NCI-H748 treated with DMSO at 0.1 percent for 48 hours (cell line): ENCODE results near the gene RAB11B.
"Not testable (repeated sequence)": the region's sequence is repeated elsewhere in the genome, so short reads cannot be mapped to it uniquely, and the experiment has no call there.

ENCODE experiments used
- DNase-seq: peaks from one replicate; lab custom pipeline; 2025; lab: John Stamatoyannopoulos, UW

Gene RAB11B

DNA sequence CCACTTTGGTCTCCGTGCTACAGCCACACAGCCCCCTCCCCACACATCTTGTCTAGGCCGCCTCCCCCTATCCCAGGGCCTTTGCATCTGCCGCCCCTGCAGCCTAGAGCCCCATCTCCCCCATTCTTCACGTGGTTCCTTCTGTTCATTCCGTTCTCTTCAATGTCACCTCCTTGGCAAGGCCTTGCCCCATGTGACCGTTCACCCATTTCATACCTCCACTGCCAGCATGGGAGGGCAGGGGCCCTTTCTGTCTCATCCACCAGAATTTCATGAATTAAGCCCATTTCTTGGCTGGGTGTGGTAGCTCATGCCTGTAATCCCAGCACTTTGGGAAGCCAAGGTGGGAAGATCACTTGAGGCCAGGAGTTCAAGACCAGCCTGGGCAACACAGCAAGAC, 38.9 kb downstream of the RAB11B start:
- no peak for DNase-seq

DNA sequence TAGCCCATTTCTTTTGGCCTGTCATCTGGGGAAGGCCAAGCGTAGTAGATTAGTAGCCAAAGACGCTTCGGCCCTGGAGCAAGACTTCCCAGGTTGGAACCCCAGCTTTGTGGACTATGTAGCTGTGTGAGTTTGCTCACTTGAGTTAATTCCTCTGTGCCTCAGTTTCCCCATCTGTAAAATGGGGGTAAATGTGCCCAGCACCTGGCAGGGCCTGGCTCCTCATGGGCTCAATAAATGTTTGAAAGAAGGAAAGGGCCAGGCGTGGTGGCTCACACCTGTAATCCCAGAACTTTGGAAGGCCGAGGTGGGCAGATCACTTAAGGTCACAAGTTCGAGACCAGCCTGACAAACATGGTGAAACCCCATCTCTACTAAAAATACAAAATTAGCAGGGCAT, 39.7 kb downstream of the RAB11B start:
- no peak for DNase-seq

DNA sequence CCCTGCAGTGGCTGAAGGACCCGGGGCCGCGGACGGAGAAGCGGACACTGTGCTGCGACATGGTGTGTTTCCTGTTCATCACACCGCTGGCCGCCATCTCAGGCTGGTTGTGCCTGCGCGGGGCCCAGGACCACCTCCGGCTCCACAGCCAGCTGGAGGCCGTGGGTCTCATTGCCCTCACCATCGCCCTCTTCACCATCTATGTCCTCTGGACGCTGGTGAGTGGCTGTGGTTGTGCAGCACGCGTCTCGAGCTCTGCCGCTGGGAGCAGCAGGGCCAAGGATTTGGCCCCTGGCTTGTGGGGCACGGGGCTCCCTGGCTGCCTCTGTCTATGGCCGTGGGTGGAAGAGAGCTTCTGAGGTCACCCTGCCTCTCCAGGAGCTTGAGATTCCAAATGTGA, 40.5 kb downstream of the RAB11B start:
- DNase-seq = no peak

DNA sequence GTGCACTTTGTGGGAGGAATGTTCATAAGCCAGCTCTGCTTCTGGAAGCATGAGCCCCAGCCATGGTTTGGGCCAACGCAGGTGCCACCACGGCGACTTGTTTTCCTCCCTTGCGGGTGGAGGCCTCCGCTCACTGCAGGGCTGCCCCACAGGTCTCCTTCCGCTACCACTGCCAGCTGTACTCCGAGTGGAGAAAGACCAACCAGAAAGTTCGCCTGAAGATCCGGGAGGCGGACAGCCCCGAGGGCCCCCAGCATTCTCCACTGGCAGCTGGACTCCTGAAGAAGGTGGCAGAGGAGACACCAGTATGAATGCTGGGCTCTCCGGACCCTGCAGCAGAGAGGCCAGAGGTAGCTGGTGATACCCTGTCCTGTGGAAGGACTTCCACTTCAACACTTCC, 48.1 kb downstream of the RAB11B start:
- DNase-seq = no peak

GRCh38 chr19:8441725-8442544, 51.8 kb downstream of the RAB11B start:
- DNase-seq = no peak

GRCh38 chr19:8444140-8444676, 54.0 kb downstream of the RAB11B start:
- DNase-seq = not testable (repeated sequence)

- DNase-seq = peak; percentile 95
Observed at GRCh38 chr19:8444677-8445487, 54.7 kb downstream of the RAB11B start, which contains the start of gene HNRNPM. HNRNPM (plus strand) TSS chr19:8444975; CDS start chr19:8444999, 24 bp downstream.

- DNase-seq = no peak
Observed at GRCh38 chr19:8445488-8446001, 55.4 kb downstream of the RAB11B start.

- DNase-seq = no peak
Observed at GRCh38 chr19:8446061-8446709, 56.0 kb downstream of the RAB11B start.

GRCh38 chr19:8449830-8450229, 59.7 kb downstream of the RAB11B start:
- DNase-seq = no peak

GRCh38 chr19:8451377-8451776, 61.2 kb downstream of the RAB11B start:
- no peak for DNase-seq

DNA sequence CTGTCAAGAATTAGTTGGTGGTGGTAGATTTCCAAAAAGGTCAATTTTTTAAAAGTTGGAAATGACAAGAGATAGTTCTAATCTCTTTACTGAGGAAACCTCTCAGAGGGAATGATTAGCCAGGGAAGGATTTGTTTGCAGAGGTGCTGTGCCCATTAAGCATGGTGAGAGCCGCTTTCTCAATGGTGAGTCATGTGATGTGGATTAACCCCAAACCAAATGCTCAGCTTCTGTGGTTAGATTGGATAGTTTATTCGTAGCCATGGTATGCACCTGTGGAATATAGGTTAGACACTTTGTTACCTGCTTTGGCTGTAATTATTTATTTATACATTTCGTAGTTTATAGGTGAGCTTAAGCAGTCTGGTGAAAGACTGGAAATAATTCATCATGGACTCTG, 61.7 kb downstream of the RAB11B start:
- DNase-seq = no peak

DNA sequence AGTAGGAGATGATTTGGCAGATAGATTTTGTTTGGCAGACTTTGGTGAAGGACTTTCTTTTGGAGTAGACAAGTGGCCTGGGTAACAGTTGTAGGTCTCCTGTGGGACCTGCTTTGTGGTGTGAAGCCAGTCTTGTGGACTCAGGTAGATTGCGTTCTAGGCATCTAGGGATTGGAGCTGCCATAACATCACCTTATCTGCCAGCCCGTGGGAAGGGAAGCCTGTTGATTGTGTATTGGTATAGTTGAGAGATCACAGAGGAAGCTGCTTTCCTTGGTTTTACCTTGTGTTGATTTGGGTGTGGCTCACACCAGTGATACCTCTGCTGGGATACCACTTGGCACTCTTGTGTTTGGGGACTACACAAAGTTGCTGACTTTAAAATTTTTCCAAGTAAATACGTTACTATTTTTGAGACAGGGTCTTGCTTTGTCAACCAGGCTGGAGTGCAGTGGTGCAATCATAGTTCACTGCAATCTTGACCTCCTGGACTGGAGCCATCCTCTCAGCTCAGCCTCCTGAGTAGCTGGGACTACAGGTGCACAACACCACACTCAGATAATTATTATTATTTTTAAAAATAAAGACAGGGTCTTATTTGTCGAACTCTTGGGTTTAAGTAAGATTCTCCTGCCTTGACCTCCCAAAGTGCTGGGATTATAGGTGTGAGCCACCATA, 62.4 kb downstream of the RAB11B start:
- no peak for DNase-seq

DNA sequence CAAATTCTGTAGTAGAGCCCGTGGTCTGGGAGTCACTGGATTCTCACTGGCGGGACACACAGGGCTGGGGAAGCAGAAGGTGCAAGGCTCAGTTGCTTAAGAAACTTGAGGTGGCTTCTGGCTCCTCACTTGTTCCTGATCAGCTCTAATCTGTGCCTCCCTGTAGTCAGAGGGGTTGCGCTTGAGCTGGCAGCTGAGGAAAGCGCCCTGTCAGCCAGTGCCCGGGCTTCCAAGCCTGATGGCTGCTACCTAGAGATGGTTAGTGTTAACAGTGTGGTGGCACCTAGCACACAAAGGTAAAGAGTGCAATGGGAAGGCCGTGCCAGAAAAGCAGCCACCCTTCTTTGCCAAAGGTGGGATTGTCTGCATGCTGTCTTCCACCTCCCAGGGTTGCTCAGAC, 63.5 kb downstream of the RAB11B start:
- DNase-seq = no peak
